B cell (primary cell): Measurements from ENCODE around the gene FBLN2.

Experiments used
- EZH2 ChIP-seq: IDR thresholded peaks from 2 replicates; pipeline ENCODE4 v1.6.1; 2012; ENCODE audit warnings: borderline replicate concordance, low read depth, mild to moderate bottlenecking, moderate library complexity, low read length; ENCODE audit not compliant: insufficient read depth, poor library complexity, severe bottlenecking
- TF ChIP-seq, protein P1 (sequence below): fragments of 200-600 bp; IDR thresholded peaks from one replicate; pipeline ENCODE4 v1.8.0; 2022; ENCODE audit warnings: antibody characterized with exemption, mild to moderate bottlenecking

DNA sequence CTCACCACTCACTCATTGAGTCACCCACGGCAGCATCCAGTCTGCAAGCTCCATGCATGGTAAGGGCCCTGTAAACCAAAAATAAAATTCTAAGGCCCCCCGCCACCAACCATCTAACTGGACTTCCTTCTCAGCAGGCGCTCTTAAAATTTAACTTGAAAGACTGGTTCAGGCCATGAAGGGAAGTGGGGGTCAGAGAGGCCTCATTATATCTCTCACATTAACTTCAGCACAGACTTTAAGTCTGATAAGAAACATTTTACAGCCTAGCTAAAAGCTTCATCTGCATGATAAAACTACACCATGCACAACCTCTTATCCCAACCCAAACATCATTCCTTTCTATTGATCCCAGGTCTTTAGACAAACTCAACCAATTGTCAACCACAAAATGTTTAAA is 38.5 kb downstream of the FBLN2 start:
- TF ChIP-seq, protein P1, sequence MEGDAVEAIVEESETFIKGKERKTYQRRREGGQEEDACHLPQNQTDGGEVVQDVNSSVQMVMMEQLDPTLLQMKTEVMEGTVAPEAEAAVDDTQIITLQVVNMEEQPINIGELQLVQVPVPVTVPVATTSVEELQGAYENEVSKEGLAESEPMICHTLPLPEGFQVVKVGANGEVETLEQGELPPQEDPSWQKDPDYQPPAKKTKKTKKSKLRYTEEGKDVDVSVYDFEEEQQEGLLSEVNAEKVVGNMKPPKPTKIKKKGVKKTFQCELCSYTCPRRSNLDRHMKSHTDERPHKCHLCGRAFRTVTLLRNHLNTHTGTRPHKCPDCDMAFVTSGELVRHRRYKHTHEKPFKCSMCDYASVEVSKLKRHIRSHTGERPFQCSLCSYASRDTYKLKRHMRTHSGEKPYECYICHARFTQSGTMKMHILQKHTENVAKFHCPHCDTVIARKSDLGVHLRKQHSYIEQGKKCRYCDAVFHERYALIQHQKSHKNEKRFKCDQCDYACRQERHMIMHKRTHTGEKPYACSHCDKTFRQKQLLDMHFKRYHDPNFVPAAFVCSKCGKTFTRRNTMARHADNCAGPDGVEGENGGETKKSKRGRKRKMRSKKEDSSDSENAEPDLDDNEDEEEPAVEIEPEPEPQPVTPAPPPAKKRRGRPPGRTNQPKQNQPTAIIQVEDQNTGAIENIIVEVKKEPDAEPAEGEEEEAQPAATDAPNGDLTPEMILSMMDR = no peak
- TF ChIP-seq EZH2 = no peak
